Loucy (cell line): ENCODE results near the gene CABP4.

Experiments
- CTCF ChIP-seq: fragments of 200-600 bp; sonication (generic); conservative IDR thresholded peaks from 2 replicates; pipeline ENCODE4 v1.5.1; 2014; ENCODE audit warnings: mild to moderate bottlenecking, antibody characterized with exemption, low read length
- EZH2phosphoT487 ChIP-seq: fragments of 200-600 bp; IDR thresholded peaks from 2 replicates; pipeline ENCODE4 v1.6.1; 2018; ENCODE audit warnings: antibody characterized with exemption, mild to moderate bottlenecking, moderate library complexity, borderline replicate concordance

DNA sequence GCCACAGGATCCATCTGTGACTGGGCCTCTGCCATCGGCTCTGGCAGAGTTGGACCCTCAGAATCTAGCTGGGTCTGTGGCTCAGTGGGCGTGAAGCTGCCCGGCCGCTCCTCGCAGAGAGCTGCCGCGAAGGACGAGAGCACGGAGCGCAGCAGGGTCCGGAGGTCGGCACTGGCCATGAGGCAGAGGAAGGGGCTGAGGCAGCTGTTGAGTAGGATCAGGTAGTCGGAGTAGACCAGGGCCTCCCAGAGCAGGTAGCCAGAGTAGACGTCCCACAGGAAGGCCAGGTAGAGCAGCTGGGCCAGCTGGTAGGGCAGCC is 3.5 kb upstream of the CABP4 start:
- TF ChIP-seq CTCF = no peak
- TF ChIP-seq EZH2phosphoT487 = no peak
